ENCODE data around the gene GHR. TPM values are rescaled to one million over a fixed set of nuclear protein-coding genes. Genes with fewer than 3 reads are reported as not detected.
"Not testable (repeated sequence)": the region's sequence is repeated elsewhere in the genome, so short reads cannot be mapped to it uniquely, and the experiment has no call there.

The GHR gene
- total RNA-seq, 2 experiments from 2014 or later = not detected

DNA sequence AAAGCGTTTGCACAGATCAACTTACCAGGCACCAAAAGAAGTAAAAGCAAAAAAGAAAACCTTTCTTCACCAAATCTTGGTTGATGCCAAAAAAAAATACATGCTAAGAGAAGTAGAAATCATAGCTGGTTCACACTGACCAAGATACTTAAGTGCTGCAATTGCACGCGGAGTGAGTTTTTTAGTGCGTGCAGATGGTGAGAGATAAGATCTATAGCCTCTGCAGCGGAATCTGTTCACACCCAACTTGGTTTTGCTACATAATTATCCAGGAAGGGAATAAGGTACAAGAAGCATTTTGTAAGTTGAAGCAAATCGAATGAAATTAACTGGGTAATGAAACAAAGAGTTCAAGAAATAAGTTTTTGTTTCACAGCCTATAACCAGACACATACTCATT, 297.0 kb downstream of the GHR start:
- Mint-ChIP-seq H3K27ac (peak overlapping the region; percentile 49), H3K4me3 (peak overlapping the region; percentile 25), H3K4me1 (peaks cover 36% of the 10 kb centered on the region), H3K36me3 (no peaks in the 10 kb centered on the region), H3K27me3 (peaks cover 24% of the 10 kb centered on the region), H3K9me3 (ENCODE audit: low read depth) (no peaks in the 10 kb centered on the region)
- DNase-seq (peak; percentile 59), ATAC-seq (no peak)
- CTCF ChIA-PET = no interaction called here

- no peak overlapping the region for H3K4me3 Mint-ChIP-seq
- CTCF ChIA-PET = interaction anchor here (0.8 to 0.9 kb wide), 2 partner anchors 24 to 29 kb away, joined by 3 to 4 read pairs; no protein-coding TSS in a partner anchor
- ATAC-seq (no peak), DNase-seq (no peak)
- H3K27me3 Mint-ChIP-seq = peaks cover 32% of the 10 kb centered on the region
- H3K27ac Mint-ChIP-seq = no peak overlapping the region
- no peaks in the 10 kb centered on the region for H3K9me3 Mint-ChIP-seq (ENCODE audit: low read depth)
- no peaks in the 10 kb centered on the region for H3K36me3 Mint-ChIP-seq
- H3K4me1 Mint-ChIP-seq = peaks cover 29% of the 10 kb centered on the region
Measured at GRCh38 chr5:42721484-42721883, 298.2 kb downstream of the GHR start.

- H3K36me3 Mint-ChIP-seq; H3K4me1 Mint-ChIP-seq; H3K27ac Mint-ChIP-seq; ATAC-seq; CTCF ChIA-PET; DNase-seq; H3K9me3 Mint-ChIP-seq (ENCODE audit: low read depth); H3K4me3 Mint-ChIP-seq; H3K27me3 Mint-ChIP-seq: not testable (repeated sequence)
Measured at GRCh38 chr5:42734531-42735058, 311.4 kb downstream of the GHR start.

DNA sequence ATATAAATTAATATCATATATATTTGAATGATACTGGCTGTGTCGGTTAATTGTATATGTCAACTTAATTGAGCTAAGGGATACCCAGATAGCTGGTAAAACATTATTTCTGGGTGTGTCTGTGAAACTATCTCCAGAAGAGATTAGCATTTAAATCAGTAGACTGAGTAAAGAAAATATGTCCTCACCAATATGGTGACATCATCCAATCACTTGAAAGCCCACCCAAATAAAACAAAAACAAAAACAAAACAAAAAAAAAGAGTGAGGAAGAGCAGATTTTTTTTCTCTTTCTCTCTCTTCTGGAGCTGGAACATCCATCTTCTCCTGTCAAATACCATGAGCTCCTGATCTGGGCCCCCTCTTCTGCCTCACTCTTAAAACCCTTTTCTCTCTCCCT, 317.7 kb downstream of the GHR start:
- H3K36me3 Mint-ChIP-seq = no peaks in the 10 kb centered on the region

GRCh38 chr5:42745426-42745825, 322.2 kb downstream of the GHR start:
- ATAC-seq = no peak
- CTCF ChIA-PET = interaction anchor here (1.1 to 2.1 kb wide), 4 partner anchors 12 to 144 kb away, joined by 3 to 4 read pairs (median 4); no protein-coding TSS in a partner anchor
- Mint-ChIP-seq H3K36me3 (no peaks in the 10 kb centered on the region), H3K9me3 (ENCODE audit: low read depth) (no peaks in the 10 kb centered on the region), H3K4me1 (peaks cover 10% of the 10 kb centered on the region), H3K27me3 (peaks cover 4% of the 10 kb centered on the region), H3K27ac (no peak overlapping the region), H3K4me3 (no peak overlapping the region)
- DNase-seq = no peak

More for the DNA sequence above, 317.7 kb downstream of the GHR start:
- no peak for ATAC-seq
- Mint-ChIP-seq H3K9me3 (ENCODE audit: low read depth) (no peaks in the 10 kb centered on the region), H3K4me3 (no peak overlapping the region), H3K27me3 (no peaks in the 10 kb centered on the region), H3K4me1 (no peaks in the 10 kb centered on the region), H3K27ac (no peak overlapping the region)
- no peak for DNase-seq
- CTCF ChIA-PET = interaction anchor here (1.0 to 1.2 kb wide), 2 partner anchors 26 to 31 kb away, joined by 3 to 4 read pairs; no protein-coding TSS in a partner anchor

DNA sequence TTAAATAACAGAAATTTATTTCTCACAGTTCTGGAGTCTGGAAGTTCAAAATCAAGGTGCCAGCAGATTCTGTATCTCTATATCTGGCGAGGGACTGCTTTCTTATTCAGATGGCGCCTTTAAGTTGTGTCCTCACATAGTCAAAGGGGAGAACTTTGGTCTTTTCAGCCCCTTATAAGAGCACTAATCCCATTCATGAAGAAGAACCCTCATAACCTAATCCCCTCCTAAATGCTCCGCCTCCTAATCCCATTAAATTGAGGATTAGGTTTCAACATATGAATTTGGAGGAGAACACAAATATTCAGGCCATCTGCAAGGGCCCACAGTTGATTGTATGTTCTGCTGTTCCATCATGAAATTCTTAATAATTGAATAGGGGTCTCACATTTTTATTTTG, 322.6 kb downstream of the GHR start:
- Mint-ChIP-seq H3K36me3 (no peaks in the 10 kb centered on the region), H3K4me3 (no peak overlapping the region), H3K4me1 (peaks cover 10% of the 10 kb centered on the region), H3K27ac (no peak overlapping the region), H3K27me3 (peaks cover 4% of the 10 kb centered on the region), H3K9me3 (ENCODE audit: low read depth) (no peaks in the 10 kb centered on the region)
- ATAC-seq (no peak), DNase-seq (no peak)
- CTCF ChIA-PET = interaction anchor here (1.0 to 2.1 kb wide), 4 partner anchors 13 to 144 kb away, joined by 3 to 4 read pairs (median 4); no protein-coding TSS in a partner anchor

DNA sequence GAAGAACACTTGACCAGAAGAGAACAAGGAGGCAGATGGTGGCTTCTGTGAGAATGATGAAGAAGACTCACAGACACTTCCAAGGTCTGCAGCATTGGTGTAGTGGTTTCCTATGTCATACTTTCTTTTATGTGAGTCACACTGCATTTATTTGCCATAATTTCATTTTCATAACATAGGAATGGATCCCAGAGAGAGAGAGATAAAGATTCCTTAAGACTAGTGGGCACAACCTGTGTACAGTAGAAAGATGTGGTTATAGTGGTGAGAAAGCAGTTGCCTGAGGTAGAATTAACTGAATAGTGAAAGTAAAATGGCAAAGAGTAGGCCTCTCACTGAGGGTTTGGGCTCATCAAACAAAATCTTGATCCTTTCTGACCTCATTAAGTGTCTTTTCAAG, 325.8 kb downstream of the GHR start:
- DNase-seq = no peak
- no peaks in the 10 kb centered on the region for H3K36me3 Mint-ChIP-seq
- H3K9me3 Mint-ChIP-seq (ENCODE audit: low read depth) = no peaks in the 10 kb centered on the region
- peaks cover 4% of the 10 kb centered on the region for H3K27me3 Mint-ChIP-seq
- peak; percentile 42 for ATAC-seq
- CTCF ChIA-PET = no interaction called here
- H3K4me1 Mint-ChIP-seq = peaks cover 10% of the 10 kb centered on the region
- H3K27ac Mint-ChIP-seq = no peak overlapping the region
- H3K4me3 Mint-ChIP-seq = no peak overlapping the region

- ATAC-seq = no peak
- peaks cover 6% of the 10 kb centered on the region for H3K27me3 Mint-ChIP-seq
- H3K36me3 Mint-ChIP-seq = no peaks in the 10 kb centered on the region
- H3K4me3 Mint-ChIP-seq = no peak overlapping the region
- no peaks in the 10 kb centered on the region for H3K9me3 Mint-ChIP-seq (ENCODE audit: low read depth)
- no peak overlapping the region for H3K27ac Mint-ChIP-seq
- no peak for DNase-seq
- H3K4me1 Mint-ChIP-seq = peaks cover 10% of the 10 kb centered on the region
- CTCF ChIA-PET = interaction anchor here (0.8 kb wide), 1 partner anchor 29 kb away, joined by 3 read pairs; no protein-coding TSS in a partner anchor
Measured at GRCh38 chr5:42750507-42750906, 327.3 kb downstream of the GHR start.

GRCh38 chr5:42751044-42751443, 327.8 kb downstream of the GHR start:
- Mint-ChIP-seq H3K9me3 (ENCODE audit: low read depth) (no peaks in the 10 kb centered on the region), H3K36me3 (no peaks in the 10 kb centered on the region), H3K4me3 (no peak overlapping the region), H3K4me1 (peaks cover 10% of the 10 kb centered on the region), H3K27me3 (peaks cover 6% of the 10 kb centered on the region), H3K27ac (no peak overlapping the region)
- DNase-seq (no peak), ATAC-seq (no peak)
- CTCF ChIA-PET = interaction anchor here (1.0 to 1.3 kb wide), 3 partner anchors 16 to 322 kb away, joined by 3 to 4 read pairs (median 3); no protein-coding TSS in a partner anchor

DNA sequence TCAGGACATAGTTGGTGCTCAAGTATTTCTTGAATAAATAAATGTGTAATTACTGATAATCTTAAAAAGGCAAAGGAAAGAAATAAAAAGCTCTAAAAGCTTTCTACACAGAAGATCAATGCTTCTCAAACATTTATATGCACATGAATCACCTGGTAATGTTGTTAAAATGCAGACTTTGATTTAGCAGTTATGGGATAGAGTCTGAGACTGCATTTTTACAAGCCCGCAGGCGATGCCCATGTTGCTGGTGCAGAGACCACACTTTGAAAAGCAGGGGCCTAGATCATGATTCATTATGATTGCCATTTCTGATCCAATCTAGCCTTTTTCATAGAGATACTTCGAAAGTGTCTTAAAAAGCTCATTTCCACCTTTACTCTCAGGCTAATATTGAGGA, 329.9 kb downstream of the GHR start:
- Mint-ChIP-seq H3K9me3 (ENCODE audit: low read depth) (no peaks in the 10 kb centered on the region), H3K27ac (no peak overlapping the region), H3K36me3 (no peaks in the 10 kb centered on the region), H3K27me3 (peaks cover 2% of the 10 kb centered on the region), H3K4me1 (peaks cover 17% of the 10 kb centered on the region), H3K4me3 (no peak overlapping the region)
- DNase-seq (no peak), ATAC-seq (no peak)
- CTCF ChIA-PET = no interaction called here

GRCh38 chr5:42756606-42757601, 333.7 kb downstream of the GHR start, which contains the start of gene CCDC152:
Gene CCDC152, plus strand, starts transcription at chr5:42756818. Its CDS starts 2,304 bp downstream, at chr5:42759122.
- H3K27me3 Mint-ChIP-seq = peaks cover 5% of the 10 kb centered on the region
- H3K9me3 Mint-ChIP-seq (ENCODE audit: low read depth) = no peaks in the 10 kb centered on the region
- H3K27ac Mint-ChIP-seq = peak within 1 kb of the TSS; percentile 58
- peaks cover 4% of the 10 kb centered on the region for H3K36me3 Mint-ChIP-seq
- H3K4me1 Mint-ChIP-seq = peaks cover 12% of the 10 kb centered on the region
- DNase-seq (peak; percentile 77), ATAC-seq (peak; percentile 99)
- peak within 1 kb of the TSS; percentile 80 for H3K4me3 Mint-ChIP-seq
- CTCF ChIA-PET = interaction anchor here (1.2 kb wide), 1 partner anchor 10 kb away, joined by 4 read pairs; no protein-coding TSS in a partner anchor

- no peaks in the 10 kb centered on the region for H3K9me3 Mint-ChIP-seq (ENCODE audit: low read depth)
- DNase-seq = no peak
- no peak for ATAC-seq
- peaks cover 4% of the 10 kb centered on the region for H3K36me3 Mint-ChIP-seq
- CTCF ChIA-PET = no interaction called here
- H3K27ac Mint-ChIP-seq = no peak overlapping the region
- peaks cover 5% of the 10 kb centered on the region for H3K27me3 Mint-ChIP-seq
- peaks cover 12% of the 10 kb centered on the region for H3K4me1 Mint-ChIP-seq
- H3K4me3 Mint-ChIP-seq = no peak overlapping the region
Measured at GRCh38 chr5:42759456-42759855, 336.2 kb downstream of the GHR start.

GRCh38 chr5:42760426-42760825, 337.2 kb downstream of the GHR start:
- Mint-ChIP-seq H3K4me1 (peaks cover 12% of the 10 kb centered on the region), H3K36me3 (peaks cover 5% of the 10 kb centered on the region), H3K9me3 (ENCODE audit: low read depth) (no peaks in the 10 kb centered on the region), H3K4me3 (no peak overlapping the region), H3K27me3 (peaks cover 11% of the 10 kb centered on the region), H3K27ac (no peak overlapping the region)
- ATAC-seq (no peak), DNase-seq (no peak)
- CTCF ChIA-PET = interaction anchor here (1.4 kb wide), 1 partner anchor 177 kb away, joined by 5 read pairs; no protein-coding TSS in a partner anchor
